PC-3 (cell line): Measurements from ENCODE around the gene TCERG1. TPM values are rescaled to one million over a fixed set of nuclear protein-coding genes. Genes with fewer than 3 reads are reported as not detected.

Experiments used
- ATAC-seq: fragments of 200-7000 bp; cut with Tn5 transposase; 2 replicates; pipeline ENCODE4 v1.9.1; 2020; ENCODE audit warnings: mild to moderate bottlenecking, moderate library complexity
- BruUV-seq: library from RNA; stranded (reverse); fragments of 400-500 nt; replicated peaks from 2 replicates; lab custom pipeline; 2021; lab: Mats Ljungman, UMichigan
- CTCF ChIA-PET: fragments of 300-600 bp; sonication (Branson Sonifier 250); formaldehyde crosslinking; loops from one replicate; lab custom pipeline; 2022; ENCODE audit warnings: antibody characterized with exemption; lab: Charles Lee
- POLR2A ChIA-PET: fragments of 300-600 bp; sonication (Branson Sonifier 250); formaldehyde crosslinking; loops from one replicate; lab custom pipeline; 2022; ENCODE audit warnings: antibody characterized with exemption; ENCODE audit not compliant: unreplicated experiment; lab: Charles Lee
- DNase-seq: peaks from one replicate; pipeline ENCODE4 v3.0.0-alpha.2; 2015
- H2AFZ ChIP-seq: fragments of 300-600 bp; sonication (generic); 2 replicates; pipeline ENCODE4 v1.6.0; 2016; ENCODE audit warnings: antibody characterized with exemption, low read length
- H3F3A ChIP-seq: fragments of 300-600 bp; sonication (generic); one replicate; pipeline ENCODE4 v1.6.0; 2017; ENCODE audit warnings: antibody characterized with exemption, low read length, control low read depth, mild to moderate bottlenecking; ENCODE audit not compliant: unreplicated experiment
- H3K27ac ChIP-seq: fragments of 300-600 bp; sonication (generic); 2 replicates; pipeline ENCODE4 v1.5.1; 2016; ENCODE audit warnings: mild to moderate bottlenecking, low read length
- H3K27me3 ChIP-seq: fragments of 300-600 bp; sonication (generic); 2 replicates; pipeline ENCODE4 v1.6.1; 2016; ENCODE audit warnings: low read length, mixed read lengths
- H3K36me3 ChIP-seq: fragments of 300-600 bp; sonication (generic); 2 replicates; pipeline ENCODE4 v1.6.1; 2016; ENCODE audit warnings: low read depth, mixed run types, low read length, mixed read lengths
- H3K4me1 ChIP-seq: fragments of 300-600 bp; sonication (generic); 2 replicates; pipeline ENCODE4 v1.5.1; 2016; ENCODE audit warnings: low read length; ENCODE audit not compliant: insufficient read depth
- H3K4me2 ChIP-seq: fragments of 300-600 bp; sonication (generic); 2 replicates; pipeline ENCODE4 v1.6.0; 2016; ENCODE audit warnings: low read length
- H3K4me3 ChIP-seq: fragments of 300-600 bp; sonication (generic); 2 replicates; pipeline ENCODE4 v1.5.1; 2016; ENCODE audit warnings: mild to moderate bottlenecking, low read length, mixed read lengths
- H3K79me2 ChIP-seq: fragments of 300-600 bp; sonication (generic); 2 replicates; pipeline ENCODE4 v1.6.1; 2017; ENCODE audit warnings: low read length, mixed read lengths
- H3K9ac ChIP-seq: fragments of 300-600 bp; sonication (generic); 2 replicates; pipeline ENCODE4 v1.6.0; 2016; ENCODE audit warnings: mild to moderate bottlenecking, low read length
- H3K9me2 ChIP-seq: fragments of 300-600 bp; sonication (generic); replicated peaks from 2 replicates; pipeline ENCODE4 v1.6.1; 2016; ENCODE audit warnings: mixed run types, low read length, mixed read lengths
- H3K9me3 ChIP-seq: fragments of 300-600 bp; sonication (generic); 2 replicates; pipeline ENCODE4 v1.6.1; 2016; ENCODE audit warnings: low read length, mixed read lengths
- H4K20me1 ChIP-seq: fragments of 300-600 bp; sonication (generic); 2 replicates; pipeline ENCODE4 v1.6.1; 2016; ENCODE audit warnings: low read length, mixed read lengths
- CTCF ChIP-seq: fragments of 300-600 bp; sonication (generic); conservative IDR thresholded peaks from 2 replicates; pipeline ENCODE4 v1.5.1; 2017; ENCODE audit warnings: antibody characterized with exemption, low read depth, mild to moderate bottlenecking, low read length
- EZH2 ChIP-seq: fragments of 300-600 bp; sonication (generic); IDR thresholded peaks from one replicate; pipeline ENCODE4 v1.6.1; 2017; ENCODE audit warnings: antibody characterized with exemption, mild to moderate bottlenecking, low read length; ENCODE audit not compliant: unreplicated experiment
- EZH2phosphoT487 ChIP-seq: fragments of 300-600 bp; sonication (generic); IDR thresholded peaks from 2 replicates; pipeline ENCODE4 v1.6.1; 2018; ENCODE audit warnings: mild to moderate bottlenecking, antibody characterized with exemption, low read length, borderline replicate concordance
- intact Hi-C: fragments of 100-400 bp; cut with micrococcal nuclease; formaldehyde crosslinking; loops from 2 replicates; pipeline ENCODE4 v1.9.0; 2023
- total RNA-seq: library from RNA; depleted of rRNA; stranded (reverse); fragments of >200 nt; gene quantifications from 2 replicates; pipeline ENCODE4 v1.2.3, GENCODE V29; 2014

Gene TCERG1
- total RNA-seq, 1 experiment from 2014 or later, result 96.9 TPM

- Histone ChIP-seq H2AFZ (no peak overlapping the region), H3K9me3 (no peaks in the 10 kb centered on the region), H3K4me2 (no peak overlapping the region), H3K36me3 (peaks cover 84% of the 10 kb centered on the region), H3K9ac (no peak overlapping the region), H3K9me2 (no peaks in the 10 kb centered on the region), H3K27me3 (no peaks in the 10 kb centered on the region), H3K27ac (no peak overlapping the region), H4K20me1 (peaks cover 3% of the 10 kb centered on the region; the same call in 1 of the 2 replicates), H3F3A (no peaks in the 10 kb centered on the region), H3K4me3 (no peak overlapping the region), H3K4me1 (no peaks in the 10 kb centered on the region), H3K79me2 (no peaks in the 10 kb centered on the region)
- TF ChIP-seq CTCF, result no peak
- TF ChIP-seq EZH2, result no peak
- no peak for TF ChIP-seq EZH2phosphoT487
- ChIA-PET CTCF (interaction anchor here (0.6 kb wide), 1 partner anchor 1373 kb away, joined by 5 read pairs; no protein-coding TSS in a partner anchor), POLR2A (no interaction called here)
- ATAC-seq (no peak), DNase-seq (no peak)
- no TSS peak for BruUV-seq
- intact Hi-C loops, result no loop called here
Measured at GRCh38 chr5:146484714-146485391, 37.7 kb downstream of the TCERG1 start.

- intact Hi-C loops, result no loop called here
- H3K79me2 ChIP-seq, result no peaks in the 10 kb centered on the region
- peaks cover 63% of the 10 kb centered on the region for H3K36me3 ChIP-seq
- H3K4me3 ChIP-seq, result no peak overlapping the region
- no peak for DNase-seq
- no peak overlapping the region for H2AFZ ChIP-seq
- no peak overlapping the region for H3K27ac ChIP-seq
- no peak overlapping the region for H3K4me2 ChIP-seq
- no peaks in the 10 kb centered on the region for H4K20me1 ChIP-seq
- no TSS peak for BruUV-seq
- TF ChIP-seq EZH2 (no peak), CTCF (no peak), EZH2phosphoT487 (no peak)
- ChIA-PET CTCF (no interaction called here), POLR2A (no interaction called here)
- no peak for ATAC-seq
- no peaks in the 10 kb centered on the region for H3K27me3 ChIP-seq
- peaks cover 10% of the 10 kb centered on the region for H3F3A ChIP-seq
- H3K9me2 ChIP-seq, result no peaks in the 10 kb centered on the region
- H3K9ac ChIP-seq, result no peak overlapping the region
- no peaks in the 10 kb centered on the region for H3K4me1 ChIP-seq
- H3K9me3 ChIP-seq, result no peaks in the 10 kb centered on the region
Measured at GRCh38 chr5:146490089-146490843, 43.1 kb downstream of the TCERG1 start.

- POLR2A ChIA-PET, result no interaction called here
- H3K9ac ChIP-seq, result no peak overlapping the region
- H3K27ac ChIP-seq, result no peak overlapping the region
- no peaks in the 10 kb centered on the region for H4K20me1 ChIP-seq
- CTCF ChIA-PET, result no interaction called here
- H3K36me3 ChIP-seq, result peaks cover 52% of the 10 kb centered on the region
- intact Hi-C loops, result no loop called here
- ATAC-seq (no peak), DNase-seq (no peak)
- H3K79me2 ChIP-seq, result no peaks in the 10 kb centered on the region
- TF ChIP-seq EZH2 (no peak), CTCF (no peak), EZH2phosphoT487 (no peak)
- no peaks in the 10 kb centered on the region for H3K4me1 ChIP-seq
- BruUV-seq, result no TSS peak
- H3F3A ChIP-seq, result peaks cover 10% of the 10 kb centered on the region
- H3K9me3 ChIP-seq, result no peaks in the 10 kb centered on the region
- no peak overlapping the region for H3K4me3 ChIP-seq
- H3K27me3 ChIP-seq, result no peaks in the 10 kb centered on the region
- no peaks in the 10 kb centered on the region for H3K9me2 ChIP-seq
- no peak overlapping the region for H3K4me2 ChIP-seq
- no peak overlapping the region for H2AFZ ChIP-seq
Measured at GRCh38 chr5:146494656-146495055, 47.5 kb downstream of the TCERG1 start.
